ENCODE results near the gene FUT3. TPM values are rescaled to one million over a fixed set of nuclear protein-coding genes. Genes with fewer than 3 reads are reported as not detected.

FUT3 gene
- total RNA-seq, 1 experiment from 2014 or later, result 2.6 TPM

GRCh38 chr19:5864725-5865486 lies 13.7 kb upstream of the FUT3 start:
- DNase-seq (ENCODE audit: low read depth, low spot score) (no peak), ATAC-seq (peak; percentile 52)
- ChIA-PET RAD21 (ENCODE audit: low non-redundant PET in 1 of 2, low total read pairs in 2 of 2, uncharacterized antibody in 2 of 2, unreplicated experiment in 2 of 2) (no interaction called here), POLR2A (no interaction called here), CTCF (no interaction called here)
- no TSS peak for BruUV-seq (replicated peaks)
- Histone ChIP-seq H4K20me1 (ENCODE audit: insufficient read depth) (no peaks in the 10 kb centered on the region), H3K79me2 (ENCODE audit: insufficient read depth, low read length) (no peaks in the 10 kb centered on the region), H3K36me3 (ENCODE audit: control insufficient read depth in 1 of 2, insufficient read depth in 2 of 2, low read length in 2 of 2) (no peaks in the 10 kb centered on the region), H2AFZ (ENCODE audit: low read depth, low read length, poor library complexity, severe bottlenecking) (no peak overlapping the region), H3K27ac (ENCODE audit: low read depth, low read length) (no peak overlapping the region), H3K4me2 (ENCODE audit: low read length) (no peak overlapping the region), H3K9ac (ENCODE audit: low read length) (no peak overlapping the region), H3K4me3 (replicated peaks in 1 of 2; ENCODE audit: low read depth in 1 of 2, low read length in 2 of 2) (no peak overlapping the region), H3K9me3 (ENCODE audit: control insufficient read depth in 1 of 2, insufficient read depth in 1 of 2, low read depth in 1 of 2, low read length in 2 of 2) (no peaks in the 10 kb centered on the region), H3K27me3 (ENCODE audit: insufficient read depth, low read length) (no peaks in the 10 kb centered on the region), H3K4me1 (ENCODE audit: control insufficient read depth in 1 of 2, insufficient read depth in 2 of 2, low read length in 2 of 2) (no peaks in the 10 kb centered on the region; a peak in 1 of 4 replicates), H3K9me2 (ENCODE audit: insufficient read depth) (no peaks in the 10 kb centered on the region)
- TF ChIP-seq ZFX (IDR thresholded peaks at IDR 0.05) (no peak), CTCF (IDR thresholded peaks at IDR 0.05 in 2 of 3, conservative IDR thresholded peaks at IDR 0.05 in 1 of 3; ENCODE audit: borderline replicate concordance in 1 of 3, insufficient read depth in 1 of 3, low read depth in 2 of 3, low read length in 2 of 3) (peak in 2 of 3 experiments; percentile 30 to 47; a peak in 3 of 6 replicates)
- intact Hi-C loops (cut with micrococcal nuclease), result no loop called here

- H3K36me3 ChIP-seq (ENCODE audit: control insufficient read depth in 1 of 2, insufficient read depth in 2 of 2, low read length in 2 of 2), result no peaks in the 10 kb centered on the region
- no peaks in the 10 kb centered on the region; a peak in 1 of 4 replicates for H3K4me1 ChIP-seq (ENCODE audit: control insufficient read depth in 1 of 2, insufficient read depth in 2 of 2, low read length in 2 of 2)
- intact Hi-C loops (cut with micrococcal nuclease), result no loop called here
- TF ChIP-seq TCF7L2 (IDR thresholded peaks at IDR 0.05; ENCODE audit: borderline replicate concordance, extremely low read depth, insufficient read depth, insufficient read length) (no peak), EGR1 (IDR thresholded peaks at IDR 0.05; ENCODE audit: low read depth) (no peak), ZNF274 (IDR thresholded peaks at IDR 0.05; ENCODE audit: low read depth, low read length) (no peak), POLR2AphosphoS5 (IDR thresholded peaks at IDR 0.05; ENCODE audit: low read depth, low read length) (no peak), FOSL1 (IDR thresholded peaks at IDR 0.05; ENCODE audit: low read depth) (no peak)
- ATAC-seq (no peak), DNase-seq (ENCODE audit: low read depth, low spot score) (no peak)
- H3K9ac ChIP-seq (ENCODE audit: low read length), result no peak overlapping the region
- ChIA-PET POLR2A (no interaction called here), CTCF (no interaction called here), RAD21 (ENCODE audit: low non-redundant PET in 1 of 2, low total read pairs in 2 of 2, uncharacterized antibody in 2 of 2, unreplicated experiment in 2 of 2) (no interaction called here)
- H3K4me2 ChIP-seq (ENCODE audit: low read length), result no peak overlapping the region
- H3K27me3 ChIP-seq (ENCODE audit: insufficient read depth, low read length), result no peaks in the 10 kb centered on the region
- no peak overlapping the region for H3K27ac ChIP-seq (ENCODE audit: low read depth, low read length)
- no peak overlapping the region for H3K4me3 ChIP-seq (replicated peaks in 1 of 2; ENCODE audit: low read depth in 1 of 2, low read length in 2 of 2)
- BruUV-seq (replicated peaks), result no TSS peak
- H3K9me2 ChIP-seq (ENCODE audit: insufficient read depth), result no peaks in the 10 kb centered on the region
- no peak overlapping the region for H2AFZ ChIP-seq (ENCODE audit: low read depth, low read length, poor library complexity, severe bottlenecking)
- H3K9me3 ChIP-seq (ENCODE audit: control insufficient read depth in 1 of 2, insufficient read depth in 1 of 2, low read depth in 1 of 2, low read length in 2 of 2), result no peaks in the 10 kb centered on the region
- H4K20me1 ChIP-seq (ENCODE audit: insufficient read depth), result no peaks in the 10 kb centered on the region
- H3K79me2 ChIP-seq (ENCODE audit: insufficient read depth, low read length), result no peaks in the 10 kb centered on the region
Measured at GRCh38 chr19:5864013-5864720, 12.9 kb upstream of the FUT3 start.

Data from HCT116 (cell line).